ENCODE data around the gene SYT1. TPM values are rescaled to one million over a fixed set of nuclear protein-coding genes. Genes with fewer than 3 reads are reported as not detected.
A peak's percentile ranks its signal among the peaks of the same experiment; 100 is the strongest.

Gene SYT1
- total and polyA plus RNA-seq, 2 of the 4 experiments (the other 2 are of a cell fraction), result 2.8 to 3.0 TPM

DNA sequence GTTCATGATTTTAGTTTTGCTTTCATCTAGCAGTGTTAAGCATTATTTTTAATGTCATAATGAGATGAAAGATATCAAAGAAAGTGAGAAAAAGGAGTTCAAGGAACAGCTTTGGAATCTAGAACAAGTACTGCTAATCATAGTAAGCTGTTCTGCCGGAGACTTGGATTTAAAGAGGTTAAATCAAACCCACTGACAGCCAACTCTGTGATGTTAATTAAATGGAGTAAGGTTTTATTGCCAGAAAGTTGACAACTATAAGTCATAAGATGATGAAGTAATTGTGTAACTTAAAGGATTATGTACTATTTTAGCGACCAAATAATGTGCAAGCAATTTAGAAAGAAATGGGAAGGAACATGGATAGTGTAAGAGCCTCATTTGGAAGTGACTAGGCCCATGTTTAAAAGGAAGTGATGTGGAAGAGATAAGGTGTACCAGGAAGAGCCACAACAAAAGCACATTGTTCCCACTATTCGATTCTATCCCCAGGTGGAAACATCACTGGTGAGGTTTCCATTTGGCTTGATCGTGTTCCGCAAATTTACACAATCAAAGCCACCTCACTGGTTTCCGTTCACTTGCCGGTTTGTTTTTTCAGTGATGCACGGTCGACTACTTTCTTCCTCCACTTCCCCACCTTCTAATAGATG is 437.7 kb downstream of the SYT1 start:
- Histone ChIP-seq H3K14ac (replicated peaks; ENCODE audit: low read depth, low read length) (no peak overlapping the region), H2AFZ (replicated peaks; ENCODE audit: low read length, poor library complexity) (no peak overlapping the region), H3K4me2 (ENCODE audit: low read depth, low read length) (no peak overlapping the region), H3K9me1 (ENCODE audit: insufficient read depth, low read length) (peaks cover 4% of the 10 kb centered on the region; the same call in 1 of the 2 replicates), H2AK9ac (replicated peaks; ENCODE audit: low read depth, low read length, poor library complexity) (no peak overlapping the region), H3K18ac (ENCODE audit: low read depth, low read length) (no peak overlapping the region), H3K56ac (ENCODE audit: extremely low read depth, insufficient read depth, low read length) (no peak overlapping the region), H3K23ac (ENCODE audit: low read depth, low read length) (no peak overlapping the region), H2BK120ac (ENCODE audit: low read depth, low read length) (no peak overlapping the region), H4K8ac (ENCODE audit: low read depth in 2 of 2, low read length in 2 of 2) (no peak overlapping the region), H3K27me3 (ENCODE audit: control insufficient read depth, insufficient read depth, low read length) (no peaks in the 10 kb centered on the region), H4K20me1 (ENCODE audit: insufficient read depth, low read length) (no peaks in the 10 kb centered on the region), H3K4me3 (ENCODE audit: insufficient read depth, low read depth, low read length) (no peak overlapping the region), H3K4me1 (ENCODE audit: control insufficient read depth, insufficient read depth, low read length) (no peaks in the 10 kb centered on the region), H3K36me3 (ENCODE audit: control insufficient read depth, insufficient read depth, low read length) (no peaks in the 10 kb centered on the region), H3K4ac (ENCODE audit: low read depth, low read length) (no peak overlapping the region), H4K91ac (ENCODE audit: insufficient read depth, low read depth, low read length) (no peak overlapping the region), H2BK5ac (ENCODE audit: low read depth, low read length, poor library complexity, severe bottlenecking) (no peak overlapping the region), H2AK5ac (ENCODE audit: low read depth, low read length) (no peak overlapping the region), H3K9ac (ENCODE audit: low read depth, low read length) (no peak overlapping the region), H3K27ac (ENCODE audit: insufficient read depth, low read length) (no peak overlapping the region), H2BK15ac (ENCODE audit: low read depth, low read length) (no peak overlapping the region), H3K9me3 (ENCODE audit: control insufficient read depth, insufficient read depth, low read length) (no peaks in the 10 kb centered on the region), H4K5ac (ENCODE audit: low read depth, low read length) (no peak overlapping the region), H3K79me1 (ENCODE audit: low read depth in 1 of 2, low read length in 2 of 2) (no peaks in the 10 kb centered on the region), H2BK20ac (ENCODE audit: low read depth, low read length) (peak overlapping the region; percentile 72; the same call in 1 of the 2 replicates)
- in situ Hi-C loops (cut with MboI; ENCODE audit: low sequenced_read_pairs) (no loop called here), dilution Hi-C loops (cut with HindIII; ENCODE audit: low sequenced_read_pairs, unreplicated experiment) (no loop called here), intact Hi-C loops (cut with micrococcal nuclease) (loop anchor here (5.0 kb wide), 1 partner anchor 390 kb away; the partner anchor contains the start of gene PAWR)
- BruUV-seq (replicated peaks), result no TSS peak
- ChIA-PET CTCF (no interaction called here), POLR2A (ENCODE audit: unreplicated experiment) (no interaction called here)
- ATAC-seq (ENCODE audit: low read depth) (no peak), DNase-seq (no peak)
- TF ChIP-seq POLR2A (IDR thresholded peaks at IDR 0.05; ENCODE audit: low read depth, low read length), result no peak
- no peak for TF ChIP-seq RAD21 (IDR thresholded peaks at IDR 0.05; ENCODE audit: low read length)
- TF ChIP-seq MXI1 (IDR thresholded peaks at IDR 0.05; ENCODE audit: borderline replicate concordance, low read depth, low read length), result no peak
- TF ChIP-seq, protein P1, sequence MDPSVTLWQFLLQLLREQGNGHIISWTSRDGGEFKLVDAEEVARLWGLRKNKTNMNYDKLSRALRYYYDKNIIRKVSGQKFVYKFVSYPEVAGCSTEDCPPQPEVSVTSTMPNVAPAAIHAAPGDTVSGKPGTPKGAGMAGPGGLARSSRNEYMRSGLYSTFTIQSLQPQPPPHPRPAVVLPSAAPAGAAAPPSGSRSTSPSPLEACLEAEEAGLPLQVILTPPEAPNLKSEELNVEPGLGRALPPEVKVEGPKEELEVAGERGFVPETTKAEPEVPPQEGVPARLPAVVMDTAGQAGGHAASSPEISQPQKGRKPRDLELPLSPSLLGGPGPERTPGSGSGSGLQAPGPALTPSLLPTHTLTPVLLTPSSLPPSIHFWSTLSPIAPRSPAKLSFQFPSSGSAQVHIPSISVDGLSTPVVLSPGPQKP (IDR thresholded peaks at IDR 0.05; ENCODE audit: borderline replicate concordance, low read depth, low read length), result no peak
- no peak for TF ChIP-seq MAFK (IDR thresholded peaks at IDR 0.05; ENCODE audit: low read depth, low read length)
- no peak for TF ChIP-seq SMC3 (IDR thresholded peaks at IDR 0.05; ENCODE audit: low read depth, low read length)
- TF ChIP-seq, protein P2, sequence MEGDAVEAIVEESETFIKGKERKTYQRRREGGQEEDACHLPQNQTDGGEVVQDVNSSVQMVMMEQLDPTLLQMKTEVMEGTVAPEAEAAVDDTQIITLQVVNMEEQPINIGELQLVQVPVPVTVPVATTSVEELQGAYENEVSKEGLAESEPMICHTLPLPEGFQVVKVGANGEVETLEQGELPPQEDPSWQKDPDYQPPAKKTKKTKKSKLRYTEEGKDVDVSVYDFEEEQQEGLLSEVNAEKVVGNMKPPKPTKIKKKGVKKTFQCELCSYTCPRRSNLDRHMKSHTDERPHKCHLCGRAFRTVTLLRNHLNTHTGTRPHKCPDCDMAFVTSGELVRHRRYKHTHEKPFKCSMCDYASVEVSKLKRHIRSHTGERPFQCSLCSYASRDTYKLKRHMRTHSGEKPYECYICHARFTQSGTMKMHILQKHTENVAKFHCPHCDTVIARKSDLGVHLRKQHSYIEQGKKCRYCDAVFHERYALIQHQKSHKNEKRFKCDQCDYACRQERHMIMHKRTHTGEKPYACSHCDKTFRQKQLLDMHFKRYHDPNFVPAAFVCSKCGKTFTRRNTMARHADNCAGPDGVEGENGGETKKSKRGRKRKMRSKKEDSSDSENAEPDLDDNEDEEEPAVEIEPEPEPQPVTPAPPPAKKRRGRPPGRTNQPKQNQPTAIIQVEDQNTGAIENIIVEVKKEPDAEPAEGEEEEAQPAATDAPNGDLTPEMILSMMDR (conservative IDR thresholded peaks at IDR 0.05; ENCODE audit: low read depth, low read length), result no peak
- TF ChIP-seq BHLHE40 (IDR thresholded peaks at IDR 0.05; ENCODE audit: low read depth, low read length), result no peak
- no peak for TF ChIP-seq CHD1 (IDR thresholded peaks at IDR 0.05; ENCODE audit: low read depth, low read length)
- TF ChIP-seq CEBPB (IDR thresholded peaks at IDR 0.05; ENCODE audit: low read depth, low read length), result no peak
- no peak for TF ChIP-seq FOS (IDR thresholded peaks at IDR 0.05; ENCODE audit: low read depth, low read length)
- TF ChIP-seq, protein P3, sequence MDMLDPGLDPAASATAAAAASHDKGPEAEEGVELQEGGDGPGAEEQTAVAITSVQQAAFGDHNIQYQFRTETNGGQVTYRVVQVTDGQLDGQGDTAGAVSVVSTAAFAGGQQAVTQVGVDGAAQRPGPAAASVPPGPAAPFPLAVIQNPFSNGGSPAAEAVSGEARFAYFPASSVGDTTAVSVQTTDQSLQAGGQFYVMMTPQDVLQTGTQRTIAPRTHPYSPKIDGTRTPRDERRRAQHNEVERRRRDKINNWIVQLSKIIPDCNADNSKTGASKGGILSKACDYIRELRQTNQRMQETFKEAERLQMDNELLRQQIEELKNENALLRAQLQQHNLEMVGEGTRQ (IDR thresholded peaks at IDR 0.05; ENCODE audit: low read depth, low read length), result no peak
- no peak for TF ChIP-seq RFX5 (IDR thresholded peaks at IDR 0.05; ENCODE audit: low read depth, low read length)
- no peak for TF ChIP-seq NFE2L2 (IDR thresholded peaks at IDR 0.05; ENCODE audit: low read depth, low read length)
- TF ChIP-seq MAZ (IDR thresholded peaks at IDR 0.05; ENCODE audit: borderline replicate concordance, low read depth, low read length), result no peak
- TF ChIP-seq RCOR1 (IDR thresholded peaks at IDR 0.05; ENCODE audit: insufficient replicate concordance, low read length), result no peak
- no CpG with 5 or more reads among the region's 9 CpGs for WGBS, 2 experiments (ENCODE audit: extremely low coverage in 2 of 2, insufficient read length in 1 of 2)
